DND-41 (cell line): Measurements from ENCODE around the gene GPR137.

ENCODE experiments used
- ATAC-seq: fragments of 200-7000 bp; cut with Tn5 transposase; 3 replicates; pipeline ENCODE4 v1.9.1; 2021; ENCODE audit warnings: low read depth; ENCODE audit not compliant: insufficient read depth
- DNase-seq: peaks from one replicate; pipeline ENCODE4 v3.0.0-alpha.2; 2020
- H2AFZ ChIP-seq: 2 replicates; pipeline ENCODE4 v1.6.0; 2012; ENCODE audit warnings: low read depth, low read length
- H3K27ac ChIP-seq: 2 replicates; pipeline ENCODE4 v1.5.1; 2012; ENCODE audit warnings: low read length, inconsistent platforms
- H3K27me3 ChIP-seq: fragments of 200-600 bp; sonication (generic); 2 replicates; pipeline ENCODE4 v1.6.0; 2012; ENCODE audit warnings: low read length, mild to moderate bottlenecking, inconsistent platforms; ENCODE audit not compliant: insufficient read depth, poor library complexity
- H3K36me3 ChIP-seq: 2 replicates; pipeline ENCODE4 v1.5.1; 2012; ENCODE audit warnings: low read length, inconsistent platforms; ENCODE audit not compliant: insufficient read depth
- H3K4me1 ChIP-seq: 2 replicates; pipeline ENCODE4 v1.5.1; 2012; ENCODE audit warnings: mild to moderate bottlenecking, low read length; ENCODE audit not compliant: insufficient read depth
- H3K4me2 ChIP-seq: 2 replicates; pipeline ENCODE4 v1.6.0; 2012; ENCODE audit warnings: mild to moderate bottlenecking, moderate library complexity, low read length, inconsistent platforms; ENCODE audit not compliant: insufficient read depth
- H3K4me3 ChIP-seq, 2 experiments: fragments of 200-600 bp in 1 of 2; shearing (Covaris generic) in 1 of 2; 2 replicates each; pipeline ENCODE4 v1.5.1; 2012 to 2016; ENCODE audit warnings: inconsistent platforms in 2 of 2, low read length in 2 of 2, mild to moderate bottlenecking in 2 of 2, low read depth in 1 of 2, moderate library complexity in 1 of 2
- H3K79me2 ChIP-seq: 2 replicates; pipeline ENCODE4 v1.6.0; 2012; ENCODE audit warnings: low read length, inconsistent platforms; ENCODE audit not compliant: insufficient read depth
- H3K9ac ChIP-seq: 2 replicates; pipeline ENCODE4 v1.6.0; 2012; ENCODE audit warnings: low read depth, mild to moderate bottlenecking, inconsistent platforms, low read length, moderate library complexity
- H3K9me3 ChIP-seq: 2 replicates; pipeline ENCODE4 v1.5.1; 2012; ENCODE audit warnings: low read length, moderate library complexity, mild to moderate bottlenecking, inconsistent platforms; ENCODE audit not compliant: insufficient read depth, severe bottlenecking
- H4K20me1 ChIP-seq: 2 replicates; pipeline ENCODE4 v1.6.0; 2012; ENCODE audit warnings: low read length; ENCODE audit not compliant: insufficient read depth
- CTCF ChIP-seq: IDR thresholded peaks from 2 replicates; pipeline ENCODE4 v1.5.1; 2012; ENCODE audit warnings: borderline replicate concordance, low read length, moderate library complexity, mild to moderate bottlenecking; ENCODE audit not compliant: poor library complexity, severe bottlenecking; ENCODE audit errors: extremely low read depth
- EZH2 ChIP-seq: IDR thresholded peaks from 3 replicates; pipeline ENCODE4 v1.6.1; 2012; ENCODE audit warnings: borderline replicate concordance, low read depth, mild to moderate bottlenecking, moderate library complexity, low read length, inconsistent platforms; ENCODE audit not compliant: severe bottlenecking

GPR137 gene

GRCh38 chr11:64249563-64250414 is 35.9 kb upstream of the GPR137 start:
- Histone ChIP-seq H3K36me3 (peaks cover 10% of the 10 kb centered on the region), H3K4me2 (no peak overlapping the region), H3K4me1 (peaks cover 44% of the 10 kb centered on the region), H3K27ac (no peak overlapping the region), H3K4me3 (no peak overlapping the region), H3K9ac (no peak overlapping the region), H3K9me3 (no peaks in the 10 kb centered on the region), H4K20me1 (peaks cover 17% of the 10 kb centered on the region), H2AFZ (no peak overlapping the region), H3K79me2 (peaks cover 22% of the 10 kb centered on the region), H3K27me3 (no peaks in the 10 kb centered on the region)
- ATAC-seq (no peak), DNase-seq (no peak)
- TF ChIP-seq CTCF (no peak), EZH2 (no peak)

GRCh38 chr11:64250415-64251015 is 35.1 kb upstream of the GPR137 start:
- H3K27ac ChIP-seq, result peak overlapping the region; percentile 63; the same call in 1 of the 2 replicates
- H3K9me3 ChIP-seq, result no peaks in the 10 kb centered on the region
- H3K4me1 ChIP-seq, result peaks cover 37% of the 10 kb centered on the region
- TF ChIP-seq EZH2 (no peak), CTCF (no peak)
- peaks cover 10% of the 10 kb centered on the region; the same call in 1 of the 2 replicates for H4K20me1 ChIP-seq
- peak overlapping the region; percentile 14 to 77; a peak in 3 of 4 replicates for H3K4me3 ChIP-seq
- H3K27me3 ChIP-seq, result no peaks in the 10 kb centered on the region
- H3K4me2 ChIP-seq, result peak overlapping the region; percentile 99
- peak overlapping the region; percentile 69 for H3K9ac ChIP-seq
- DNase-seq, result no peak
- peak overlapping the region; percentile 97 for H2AFZ ChIP-seq
- peaks cover 14% of the 10 kb centered on the region for H3K79me2 ChIP-seq
- peaks cover 11% of the 10 kb centered on the region for H3K36me3 ChIP-seq
- ATAC-seq, result no peak

GRCh38 chr11:64251016-64251752 is 34.5 kb upstream of the GPR137 start, which contains the start of gene PLCB3:
PLCB3 (plus strand) TSS chr11:64251530; CDS start chr11:64251650, 120 bp downstream.
- Histone ChIP-seq H3K4me3 (peak within 1 kb of the TSS; percentile 64 to 77; a peak in 3 of 4 replicates), H3K27me3 (no peaks in the 10 kb centered on the region), H3K27ac (peak within 1 kb of the TSS; percentile 65), H3K9me3 (no peaks in the 10 kb centered on the region), H2AFZ (peak within 1 kb of the TSS; percentile 97), H3K4me2 (peak within 1 kb of the TSS; percentile 99), H3K9ac (peak within 1 kb of the TSS; percentile 69), H3K79me2 (peaks cover 8% of the 10 kb centered on the region), H4K20me1 (peaks cover 7% of the 10 kb centered on the region; the same call in 1 of the 2 replicates), H3K4me1 (peaks cover 32% of the 10 kb centered on the region), H3K36me3 (peaks cover 17% of the 10 kb centered on the region)
- DNase-seq (peak; percentile 68), ATAC-seq (peak; percentile 56)
- TF ChIP-seq CTCF, result peak; percentile 76
- no peak for TF ChIP-seq EZH2
